Testis (tissue), 3 donors: ENCODE results near the gene GZMH. TPM values are rescaled to one million over a fixed set of nuclear protein-coding genes. Genes with fewer than 3 reads are reported as not detected.

Experiments
- DNase-seq: peaks from one replicate; pipeline ENCODE4 v3.0.0-alpha.2; 2019
- H3K27ac ChIP-seq, 2 donors: fragments of 200-600 bp; sonication (generic); one replicate each; pipeline ENCODE4 v1.5.1; 2019
- H3K27me3 ChIP-seq: fragments of 200-600 bp; sonication (generic); one replicate; pipeline ENCODE4 v1.5.1; 2019
- H3K36me3 ChIP-seq: fragments of 200-600 bp; sonication (generic); one replicate; pipeline ENCODE4 v1.5.1; 2017; ENCODE audit warnings: low read depth; ENCODE audit errors: missing control alignments
- H3K4me1 ChIP-seq: fragments of 200-600 bp; sonication (generic); one replicate; pipeline ENCODE4 v1.5.1; 2019
- H3K4me3 ChIP-seq, 2 donors: fragments of 200-600 bp; sonication (generic); one replicate each; pipeline ENCODE4 v1.5.1; 2017 to 2019
- H3K9me3 ChIP-seq: fragments of 200-600 bp; sonication (generic); one replicate; pipeline ENCODE4 v1.5.1; 2017
- POLR2A ChIP-seq: fragments of 450-650 bp; IDR thresholded peaks from one replicate; pipeline ENCODE4 v1.6.1; 2017; ENCODE audit warnings: antibody characterized with exemption, mild to moderate bottlenecking, moderate library complexity
- WGBS, 2 donors: methylation state at CpG; one replicate each; pipeline ENCODE4 v1.1.5; 2018; 5-methylcytosine and 5-hydroxymethylcytosine counted together
- intact Hi-C: fragments of 100-400 bp; cut with DNase I; formaldehyde crosslinking; loops from one replicate; pipeline ENCODE4 v1.15.1; 2023; ENCODE audit warnings: low total_unique reads
- polyA plus RNA-seq: library from polyadenylated mRNA; stranded (reverse); fragments of 350-450 nt; fragmentation: Illumina TruSeq; extraction: RNeasy Lipid Tissue Mini Kit (QIAGEN cat#74804); gene quantifications from one replicate; pipeline ENCODE4 v1.2.3, GENCODE V29; 2014; ENCODE audit warnings: low read depth, low replicate concordance; ENCODE audit not compliant: insufficient read depth
- total RNA-seq, 2 donors: library from RNA; depleted of rRNA; stranded (reverse); fragments of >200 nt; gene quantifications; one replicate each; pipeline ENCODE4 v1.2.3, GENCODE V29; 2016
- TF ChIP-seq, protein P1 (sequence below), 3 experiments: fragments of 450-650 bp in 2 of 3; fragments of 200-600 bp in 1 of 3; sonication (generic) in 1 of 3; IDR thresholded peaks; one replicate each; pipeline ENCODE4 v1.5.1; 2016 to 2019; ENCODE audit warnings: antibody characterized with exemption in 3 of 3, mild to moderate bottlenecking in 2 of 3, moderate library complexity in 1 of 3

GZMH gene
- total and polyA plus RNA-seq, 3 donors from 2014 or later = 1.3 to 4.0 TPM; not detected in 1

DNA sequence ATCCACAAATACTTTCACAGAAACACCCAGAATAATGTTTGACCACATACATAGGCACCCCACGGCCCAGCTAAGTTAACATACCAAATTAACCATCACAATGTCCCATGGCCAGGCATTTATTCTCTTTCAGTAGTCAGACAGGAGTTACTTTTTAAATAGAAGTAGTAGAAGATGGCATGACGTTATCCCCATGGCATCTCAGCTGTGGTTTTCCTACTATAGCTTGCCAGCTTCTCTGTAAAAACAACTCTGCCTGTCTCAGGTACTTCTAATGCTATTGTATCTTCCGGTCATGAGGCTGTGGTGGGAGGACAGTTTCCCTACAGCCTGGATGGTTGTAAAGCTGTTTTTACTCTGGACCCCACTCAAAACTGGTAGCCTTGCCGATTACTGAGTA, 52.7 kb downstream of the GZMH start:
- Histone ChIP-seq H3K9me3 (no peaks in the 10 kb centered on the region), H3K27me3 (no peaks in the 10 kb centered on the region), H3K4me3 (no peak overlapping the region), H3K4me1 (no peaks in the 10 kb centered on the region), H3K27ac (no peak overlapping the region), H3K36me3 (no peaks in the 10 kb centered on the region)
- 73 to 78% methylated on average over 4 of the region's 4 CpGs for WGBS, 2 donors
- DNase-seq = no peak
- TF ChIP-seq, protein P1, sequence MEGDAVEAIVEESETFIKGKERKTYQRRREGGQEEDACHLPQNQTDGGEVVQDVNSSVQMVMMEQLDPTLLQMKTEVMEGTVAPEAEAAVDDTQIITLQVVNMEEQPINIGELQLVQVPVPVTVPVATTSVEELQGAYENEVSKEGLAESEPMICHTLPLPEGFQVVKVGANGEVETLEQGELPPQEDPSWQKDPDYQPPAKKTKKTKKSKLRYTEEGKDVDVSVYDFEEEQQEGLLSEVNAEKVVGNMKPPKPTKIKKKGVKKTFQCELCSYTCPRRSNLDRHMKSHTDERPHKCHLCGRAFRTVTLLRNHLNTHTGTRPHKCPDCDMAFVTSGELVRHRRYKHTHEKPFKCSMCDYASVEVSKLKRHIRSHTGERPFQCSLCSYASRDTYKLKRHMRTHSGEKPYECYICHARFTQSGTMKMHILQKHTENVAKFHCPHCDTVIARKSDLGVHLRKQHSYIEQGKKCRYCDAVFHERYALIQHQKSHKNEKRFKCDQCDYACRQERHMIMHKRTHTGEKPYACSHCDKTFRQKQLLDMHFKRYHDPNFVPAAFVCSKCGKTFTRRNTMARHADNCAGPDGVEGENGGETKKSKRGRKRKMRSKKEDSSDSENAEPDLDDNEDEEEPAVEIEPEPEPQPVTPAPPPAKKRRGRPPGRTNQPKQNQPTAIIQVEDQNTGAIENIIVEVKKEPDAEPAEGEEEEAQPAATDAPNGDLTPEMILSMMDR (IDR thresholded peaks at IDR 0.05) = no peak
- TF ChIP-seq POLR2A = no peak
- intact Hi-C loops = no loop called here

Other genes with a start within 250 kb of the GZMH start
- 10 to 100 TPM; 40.9 to 53.5 TPM for gene NFATC4, start 241.5 kb downstream of the GZMH start, total RNA-seq
- 83.6 TPM for gene NFATC4, start 241.5 kb downstream of the GZMH start, polyA plus RNA-seq
- gene NYNRIN, start 210.7 kb downstream of the GZMH start, total RNA-seq = 10 to 100 TPM; 21.8 TPM
- gene NYNRIN, start 210.7 kb downstream of the GZMH start, polyA plus RNA-seq = 22.0 TPM
- gene CBLN3, start 180.0 kb downstream of the GZMH start, total RNA-seq = 10 to 100 TPM; 13.5 to 17.0 TPM
- gene CBLN3, start 180.0 kb downstream of the GZMH start, polyA plus RNA-seq = 9.0 TPM
- gene KHNYN, start 179.7 kb downstream of the GZMH start, total RNA-seq = 10 to 100 TPM; 52.0 to 66.0 TPM
- 27.9 TPM for gene KHNYN, start 179.7 kb downstream of the GZMH start, polyA plus RNA-seq
- 10 to 100 TPM; 76.7 to 86.1 TPM for gene SDR39U1, start 166.9 kb downstream of the GZMH start, total RNA-seq
- gene SDR39U1, start 166.9 kb downstream of the GZMH start, polyA plus RNA-seq = 76.6 TPM
- not detected for gene CMA1, start 101.4 kb downstream of the GZMH start, total RNA-seq
- gene CMA1, start 101.4 kb downstream of the GZMH start, polyA plus RNA-seq = 4.0 TPM
- 1 to 10 TPM in 1 of 2 donors, not detected in 1; 3.8 TPM for gene CTSG, start 33.4 kb downstream of the GZMH start, total RNA-seq
- gene CTSG, start 33.4 kb downstream of the GZMH start, polyA plus RNA-seq = 9.2 TPM
- under 1 TPM in 1 of 2 donors, not detected in 1; 0.93 TPM for gene GZMB, start 24.5 kb upstream of the GZMH start, total RNA-seq
- 1.5 TPM for gene GZMB, start 24.5 kb upstream of the GZMH start, polyA plus RNA-seq